Measurements from ENCODE around the gene CEP128. TPM values are rescaled to one million over a fixed set of nuclear protein-coding genes. Genes with fewer than 3 reads are reported as not detected.
A peak's percentile ranks its signal among the peaks of the same experiment; 100 is the strongest.

The CEP128 gene
- total RNA-seq, 4 donors from 2014 or later: 3.8 to 12.0 (median 6.0) TPM

- WGBS, 2 donors (ENCODE audit: low coverage in 1 of 2): 28 to 48% methylated on average over 2 of the region's 2 CpGs
- no peaks in the 10 kb centered on the region for H3K27me3 ChIP-seq
- H3K4me3 ChIP-seq: no peak overlapping the region
- H3K4me1 ChIP-seq: peaks cover 0 to 22% (median 0%) of the 10 kb centered on the region in 3 donors
- no peak overlapping the region for H3K27ac ChIP-seq
- no peaks in the 10 kb centered on the region for H3K36me3 ChIP-seq
- no peaks in the 10 kb centered on the region for H3K9me3 ChIP-seq
- TF ChIP-seq EP300 (IDR thresholded peaks at IDR 0.05): no peak
- no peak for ATAC-seq
Measured at GRCh38 chr14:80974679-80975078, 33.1 kb upstream of the CEP128 start.

- TF ChIP-seq POLR2A (IDR thresholded peaks at IDR 0.05) (no peak), POLR2AphosphoS5 (IDR thresholded peaks at IDR 0.05) (peak; percentile 14), CTCF (IDR thresholded peaks at IDR 0.05) (no peak)
- no peak for ATAC-seq
- H3K27ac ChIP-seq: no peak overlapping the region
Measured at GRCh38 chr14:80973931-80974641, 32.5 kb upstream of the CEP128 start.

GRCh38 chr14:80965037-80965436, 23.5 kb upstream of the CEP128 start:
- H3K4me1 ChIP-seq: no peaks in the 10 kb centered on the region
- TF ChIP-seq CTCF (IDR thresholded peaks at IDR 0.05): no peak
- no peak for TF ChIP-seq EP300 (IDR thresholded peaks at IDR 0.05)
- no peak for TF ChIP-seq POLR2A (IDR thresholded peaks at IDR 0.05)
- H3K27me3 ChIP-seq: no peaks in the 10 kb centered on the region
- H3K9me3 ChIP-seq: no peaks in the 10 kb centered on the region
- H3K4me3 ChIP-seq: no peak overlapping the region
- no peak overlapping the region for H3K27ac ChIP-seq
- H3K36me3 ChIP-seq: no peaks in the 10 kb centered on the region
- WGBS, 2 donors (ENCODE audit: low coverage in 1 of 2): 60 to 63% methylated on average over 4 to 5 of the region's 5 CpGs
- no peak for ATAC-seq

More at GRCh38 chr14:80973931-80974641, 32.5 kb upstream of the CEP128 start:
- Histone ChIP-seq H3K4me3 (no peak overlapping the region), H3K36me3 (no peaks in the 10 kb centered on the region), H3K9me3 (no peaks in the 10 kb centered on the region), H3K27me3 (no peaks in the 10 kb centered on the region), H3K4me1 (peaks cover 0 to 22% (median 0%) of the 10 kb centered on the region in 3 donors)
- 51 to 61% methylated on average over 4 to 5 of the region's 5 CpGs for WGBS, 2 donors (ENCODE audit: low coverage in 1 of 2)

- H3K4me3 ChIP-seq: no peak overlapping the region
- no peaks in the 10 kb centered on the region for H3K9me3 ChIP-seq
- TF ChIP-seq EP300 (IDR thresholded peaks at IDR 0.05) (no peak), POLR2A (IDR thresholded peaks at IDR 0.05) (no peak), CTCF (IDR thresholded peaks at IDR 0.05) (no peak), POLR2AphosphoS5 (IDR thresholded peaks at IDR 0.05) (no peak)
- WGBS, 2 donors (ENCODE audit: low coverage in 1 of 2): 66 to 67% methylated on average over 4 of the region's 4 CpGs
- H3K4me1 ChIP-seq: peaks cover 0 to 13% (median 7%) of the 10 kb centered on the region in 3 donors
- no peak for ATAC-seq
- no peaks in the 10 kb centered on the region for H3K36me3 ChIP-seq
- H3K27me3 ChIP-seq: peaks cover 20% of the 10 kb centered on the region
- no peak overlapping the region for H3K27ac ChIP-seq
Measured at GRCh38 chr14:80959496-80959895, 18.0 kb upstream of the CEP128 start.

GRCh38 chr14:80958939-80959338, 17.4 kb upstream of the CEP128 start:
- no peak for ATAC-seq
- no peaks in the 10 kb centered on the region for H3K36me3 ChIP-seq
- peaks cover 0 to 15% (median 7%) of the 10 kb centered on the region in 3 donors for H3K4me1 ChIP-seq
- 20 to 55% methylated on average over 2 of the region's 3 CpGs for WGBS, 2 donors (ENCODE audit: low coverage in 1 of 2)
- no peak for TF ChIP-seq CTCF (IDR thresholded peaks at IDR 0.05)
- no peak for TF ChIP-seq POLR2AphosphoS5 (IDR thresholded peaks at IDR 0.05)
- TF ChIP-seq POLR2A (IDR thresholded peaks at IDR 0.05): no peak
- no peak for TF ChIP-seq EP300 (IDR thresholded peaks at IDR 0.05)
- H3K27me3 ChIP-seq: peaks cover 20% of the 10 kb centered on the region
- no peak overlapping the region for H3K4me3 ChIP-seq
- no peaks in the 10 kb centered on the region for H3K9me3 ChIP-seq
- no peak overlapping the region for H3K27ac ChIP-seq

Measured in gastroesophageal sphincter (tissue), 4 donors.